DND-41 (cell line): ENCODE results near the gene SH3TC1.

Experiments
- ATAC-seq: fragments of 200-7000 bp; cut with Tn5 transposase; 3 replicates; pipeline ENCODE4 v1.9.1; 2021; ENCODE audit warnings: low read depth; ENCODE audit not compliant: insufficient read depth
- DNase-seq: peaks from one replicate; pipeline ENCODE4 v3.0.0-alpha.2; 2020
- H2AFZ ChIP-seq: 2 replicates; pipeline ENCODE4 v1.6.0; 2012; ENCODE audit warnings: low read depth, low read length
- H3K27ac ChIP-seq: 2 replicates; pipeline ENCODE4 v1.5.1; 2012; ENCODE audit warnings: low read length, inconsistent platforms
- H3K27me3 ChIP-seq: fragments of 200-600 bp; sonication (generic); 2 replicates; pipeline ENCODE4 v1.6.0; 2012; ENCODE audit warnings: low read length, mild to moderate bottlenecking, inconsistent platforms; ENCODE audit not compliant: insufficient read depth, poor library complexity
- H3K36me3 ChIP-seq: 2 replicates; pipeline ENCODE4 v1.5.1; 2012; ENCODE audit warnings: low read length, inconsistent platforms; ENCODE audit not compliant: insufficient read depth
- H3K4me1 ChIP-seq: 2 replicates; pipeline ENCODE4 v1.5.1; 2012; ENCODE audit warnings: mild to moderate bottlenecking, low read length; ENCODE audit not compliant: insufficient read depth
- H3K4me2 ChIP-seq: 2 replicates; pipeline ENCODE4 v1.6.0; 2012; ENCODE audit warnings: mild to moderate bottlenecking, moderate library complexity, low read length, inconsistent platforms; ENCODE audit not compliant: insufficient read depth
- H3K4me3 ChIP-seq, 2 experiments: fragments of 200-600 bp in 1 of 2; shearing (Covaris generic) in 1 of 2; 2 replicates each; pipeline ENCODE4 v1.5.1; 2012 to 2016; ENCODE audit warnings: inconsistent platforms in 2 of 2, low read length in 2 of 2, mild to moderate bottlenecking in 2 of 2, low read depth in 1 of 2, moderate library complexity in 1 of 2
- H3K79me2 ChIP-seq: 2 replicates; pipeline ENCODE4 v1.6.0; 2012; ENCODE audit warnings: low read length, inconsistent platforms; ENCODE audit not compliant: insufficient read depth
- H3K9ac ChIP-seq: 2 replicates; pipeline ENCODE4 v1.6.0; 2012; ENCODE audit warnings: low read depth, mild to moderate bottlenecking, inconsistent platforms, low read length, moderate library complexity
- H3K9me3 ChIP-seq: 2 replicates; pipeline ENCODE4 v1.5.1; 2012; ENCODE audit warnings: low read length, moderate library complexity, mild to moderate bottlenecking, inconsistent platforms; ENCODE audit not compliant: insufficient read depth, severe bottlenecking
- H4K20me1 ChIP-seq: 2 replicates; pipeline ENCODE4 v1.6.0; 2012; ENCODE audit warnings: low read length; ENCODE audit not compliant: insufficient read depth
- EZH2 ChIP-seq: IDR thresholded peaks from 3 replicates; pipeline ENCODE4 v1.6.1; 2012; ENCODE audit warnings: borderline replicate concordance, low read depth, mild to moderate bottlenecking, moderate library complexity, low read length, inconsistent platforms; ENCODE audit not compliant: severe bottlenecking
- TF ChIP-seq, protein P1 (sequence below): IDR thresholded peaks from 2 replicates; pipeline ENCODE4 v1.5.1; 2012; ENCODE audit warnings: borderline replicate concordance, low read length, moderate library complexity, mild to moderate bottlenecking; ENCODE audit not compliant: poor library complexity, severe bottlenecking; ENCODE audit errors: extremely low read depth

Gene SH3TC1

DNA sequence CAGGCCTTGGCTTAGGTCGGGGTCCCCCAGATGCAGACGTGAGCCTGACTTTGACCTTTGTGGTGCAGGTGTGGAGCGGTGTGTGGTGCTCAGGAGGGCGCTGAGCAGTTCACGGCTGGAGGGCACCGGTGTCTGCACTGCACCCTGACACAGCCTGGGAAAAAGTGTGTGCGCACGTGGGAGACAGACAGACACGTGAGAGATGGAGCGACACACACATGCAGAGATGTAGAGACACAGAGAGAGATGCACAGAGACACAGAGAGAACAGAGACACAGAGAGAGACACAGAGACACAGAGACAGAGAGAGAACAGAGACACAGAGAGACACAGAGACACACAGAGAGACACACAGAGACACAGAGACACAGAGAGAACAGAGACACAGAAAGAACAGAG, 64.3 kb downstream of the SH3TC1 start:
- Histone ChIP-seq H3K4me1 (no peaks in the 10 kb centered on the region), H2AFZ (no peak overlapping the region), H3K9ac (no peak overlapping the region), H3K4me3 (no peak overlapping the region), H3K27ac (no peak overlapping the region), H4K20me1 (peaks cover 3% of the 10 kb centered on the region; the same call in 1 of the 2 replicates), H3K4me2 (no peak overlapping the region), H3K27me3 (no peaks in the 10 kb centered on the region), H3K36me3 (no peaks in the 10 kb centered on the region), H3K9me3 (no peaks in the 10 kb centered on the region), H3K79me2 (no peaks in the 10 kb centered on the region)
- TF ChIP-seq, protein P1, sequence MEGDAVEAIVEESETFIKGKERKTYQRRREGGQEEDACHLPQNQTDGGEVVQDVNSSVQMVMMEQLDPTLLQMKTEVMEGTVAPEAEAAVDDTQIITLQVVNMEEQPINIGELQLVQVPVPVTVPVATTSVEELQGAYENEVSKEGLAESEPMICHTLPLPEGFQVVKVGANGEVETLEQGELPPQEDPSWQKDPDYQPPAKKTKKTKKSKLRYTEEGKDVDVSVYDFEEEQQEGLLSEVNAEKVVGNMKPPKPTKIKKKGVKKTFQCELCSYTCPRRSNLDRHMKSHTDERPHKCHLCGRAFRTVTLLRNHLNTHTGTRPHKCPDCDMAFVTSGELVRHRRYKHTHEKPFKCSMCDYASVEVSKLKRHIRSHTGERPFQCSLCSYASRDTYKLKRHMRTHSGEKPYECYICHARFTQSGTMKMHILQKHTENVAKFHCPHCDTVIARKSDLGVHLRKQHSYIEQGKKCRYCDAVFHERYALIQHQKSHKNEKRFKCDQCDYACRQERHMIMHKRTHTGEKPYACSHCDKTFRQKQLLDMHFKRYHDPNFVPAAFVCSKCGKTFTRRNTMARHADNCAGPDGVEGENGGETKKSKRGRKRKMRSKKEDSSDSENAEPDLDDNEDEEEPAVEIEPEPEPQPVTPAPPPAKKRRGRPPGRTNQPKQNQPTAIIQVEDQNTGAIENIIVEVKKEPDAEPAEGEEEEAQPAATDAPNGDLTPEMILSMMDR, result no peak
- TF ChIP-seq EZH2, result no peak
- ATAC-seq (no peak), DNase-seq (no peak)

DNA sequence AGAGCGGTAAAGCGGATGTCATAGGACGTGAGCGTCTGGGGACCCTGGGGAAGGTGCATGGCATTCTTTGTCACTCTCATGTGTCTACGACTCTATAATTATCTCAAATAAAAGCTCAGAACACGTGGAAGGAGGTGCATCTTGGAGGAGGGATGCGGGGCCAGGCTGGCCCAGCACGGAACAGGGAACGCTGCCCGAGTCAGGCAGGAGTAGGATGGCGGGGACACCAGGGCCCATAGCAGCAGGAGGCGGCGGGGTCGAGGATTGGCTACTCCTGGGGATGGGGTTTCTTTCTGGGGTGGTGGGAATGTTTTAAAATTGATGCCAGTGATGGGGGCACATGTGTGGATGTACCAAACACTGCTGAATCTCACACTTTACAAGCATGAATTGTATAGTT, 65.0 kb downstream of the SH3TC1 start:
- H3K4me3 ChIP-seq, result no peak overlapping the region
- H2AFZ ChIP-seq, result no peak overlapping the region
- no peak overlapping the region for H3K4me2 ChIP-seq
- no peaks in the 10 kb centered on the region for H3K79me2 ChIP-seq
- no peak for DNase-seq
- no peak overlapping the region for H3K9ac ChIP-seq
- H3K9me3 ChIP-seq, result no peaks in the 10 kb centered on the region
- no peaks in the 10 kb centered on the region for H3K4me1 ChIP-seq
- no peak for TF ChIP-seq EZH2
- H3K27ac ChIP-seq, result no peak overlapping the region
- no peaks in the 10 kb centered on the region for H3K36me3 ChIP-seq
- no peaks in the 10 kb centered on the region for H3K27me3 ChIP-seq
- ATAC-seq, result no peak
- peaks cover 3% of the 10 kb centered on the region; the same call in 1 of the 2 replicates for H4K20me1 ChIP-seq

DNA sequence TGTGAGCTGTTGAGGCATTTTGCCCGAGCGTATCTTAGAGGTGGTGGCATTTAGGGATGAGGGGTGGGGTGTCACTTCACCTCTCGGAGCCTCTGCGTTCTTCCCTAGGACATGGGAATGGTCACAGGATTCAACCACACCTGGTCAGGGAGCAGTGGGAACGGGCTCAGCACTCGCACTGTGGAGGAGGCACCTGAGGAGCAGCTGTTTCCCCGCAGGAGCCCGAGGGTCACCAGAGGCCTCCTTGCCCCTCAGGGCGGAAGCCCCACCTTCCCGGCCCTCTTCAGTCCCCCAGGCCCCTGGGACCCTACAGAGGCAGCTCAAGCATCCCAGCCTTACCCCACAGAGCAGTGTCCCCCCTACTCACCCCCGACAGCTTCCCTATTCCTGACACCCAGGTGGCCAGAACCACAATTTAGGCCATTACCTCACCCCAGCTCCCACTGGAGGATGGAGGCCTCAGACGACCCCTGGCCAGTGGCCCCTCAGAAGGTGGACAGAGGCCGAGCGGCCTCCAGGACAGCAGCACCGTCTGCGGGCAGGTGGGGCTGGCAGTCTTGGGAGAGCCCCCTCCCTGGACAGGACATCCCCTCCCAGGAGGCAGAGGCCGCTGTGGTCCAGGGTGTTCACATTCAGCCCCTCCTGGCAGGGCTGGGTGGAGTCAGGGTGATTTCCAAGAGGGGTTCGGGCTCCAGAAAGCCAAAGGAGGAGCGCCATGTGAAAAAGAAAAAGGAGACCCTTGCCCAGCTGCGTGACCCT, 66.3 kb downstream of the SH3TC1 start:
- H4K20me1 ChIP-seq, result peaks cover 3% of the 10 kb centered on the region; the same call in 1 of the 2 replicates
- H3K4me3 ChIP-seq, result no peak overlapping the region
- ATAC-seq (no peak), DNase-seq (no peak)
- H3K27ac ChIP-seq, result no peak overlapping the region
- H3K9me3 ChIP-seq, result no peaks in the 10 kb centered on the region
- H3K27me3 ChIP-seq, result no peaks in the 10 kb centered on the region
- no peak overlapping the region for H3K4me2 ChIP-seq
- H2AFZ ChIP-seq, result no peak overlapping the region
- H3K79me2 ChIP-seq, result no peaks in the 10 kb centered on the region
- H3K9ac ChIP-seq, result no peak overlapping the region
- TF ChIP-seq, protein P1, result no peak
- TF ChIP-seq EZH2, result no peak
- H3K36me3 ChIP-seq, result no peaks in the 10 kb centered on the region
- no peaks in the 10 kb centered on the region for H3K4me1 ChIP-seq

DNA sequence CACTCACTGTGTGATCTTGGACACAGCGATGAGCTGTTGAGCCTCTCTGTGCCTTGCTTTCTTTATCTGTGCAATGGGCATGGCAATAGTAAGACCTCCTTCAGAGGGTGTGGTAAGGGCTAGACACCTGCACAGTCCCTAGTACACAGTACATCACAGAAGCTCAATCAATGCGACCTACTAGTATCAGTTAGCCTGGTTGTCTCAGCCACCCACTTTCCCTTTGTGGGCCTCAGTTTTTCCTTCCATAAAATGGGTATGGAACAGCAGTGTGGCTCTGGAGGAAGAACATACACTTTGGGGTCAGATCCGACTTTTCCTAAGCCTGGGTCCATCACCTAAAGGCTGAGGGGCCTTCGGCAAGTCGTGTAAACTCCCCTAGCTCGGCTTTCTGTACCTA, 67.0 kb downstream of the SH3TC1 start:
- Histone ChIP-seq H3K9me3 (no peaks in the 10 kb centered on the region), H2AFZ (no peak overlapping the region), H4K20me1 (peaks cover 3% of the 10 kb centered on the region; the same call in 1 of the 2 replicates), H3K9ac (no peak overlapping the region), H3K27me3 (no peaks in the 10 kb centered on the region), H3K4me3 (no peak overlapping the region), H3K27ac (no peak overlapping the region), H3K4me2 (no peak overlapping the region), H3K36me3 (no peaks in the 10 kb centered on the region), H3K79me2 (no peaks in the 10 kb centered on the region), H3K4me1 (no peaks in the 10 kb centered on the region)
- DNase-seq (no peak), ATAC-seq (no peak)
- no peak for TF ChIP-seq EZH2
- TF ChIP-seq, protein P1, result no peak
